ENCODE measurements around the gene ZNF592. TPM values are rescaled to one million over a fixed set of nuclear protein-coding genes. Genes with fewer than 3 reads are reported as not detected.

The ZNF592 gene
- total RNA-seq, 1 experiment from 2014 or later = 34.6 TPM

DNA sequence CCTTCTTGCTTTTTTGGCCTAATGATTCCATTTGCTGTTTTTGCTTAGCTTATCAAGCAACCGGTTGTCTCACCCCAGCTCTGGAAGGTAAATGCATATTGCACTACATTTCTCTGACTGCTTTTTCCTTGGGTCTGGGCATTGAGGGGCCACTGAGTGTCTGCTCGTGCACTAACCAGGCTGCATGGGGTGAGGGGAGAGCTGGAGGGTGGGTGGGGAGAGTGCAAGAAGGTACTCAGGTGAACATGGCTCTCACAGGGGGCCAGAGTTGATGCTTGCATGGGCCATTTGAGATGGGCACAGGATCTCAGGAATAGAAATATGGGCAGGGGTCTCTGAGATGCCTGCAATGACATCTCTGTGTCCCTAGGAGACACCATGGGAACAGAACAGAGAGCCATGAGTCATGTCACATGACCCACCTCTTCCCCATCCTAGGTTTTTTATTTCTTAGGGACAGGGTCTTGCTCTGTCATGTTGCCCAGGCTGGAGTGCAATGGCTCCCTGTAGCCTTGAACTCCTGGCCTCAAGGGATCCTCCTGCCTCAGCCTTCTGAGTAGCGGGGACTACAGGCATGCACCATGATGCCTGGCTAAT lies 75.0 kb downstream of the ZNF592 start:
- H3K4ac ChIP-seq (ENCODE audit: low read depth, low read length) = no peak overlapping the region
- no peak overlapping the region for H3K4me3 Mint-ChIP-seq
- H3K23me2 ChIP-seq (ENCODE audit: insufficient read length, low read depth, low read length, poor library complexity, severe bottlenecking) = no peaks in the 10 kb centered on the region
- no peaks in the 10 kb centered on the region for H3K9me3 Mint-ChIP-seq
- no peak overlapping the region for H3K14ac ChIP-seq (ENCODE audit: insufficient read depth, low read length)
- H2BK120ac ChIP-seq (ENCODE audit: low read depth, low read length, poor library complexity, severe bottlenecking) = no peak overlapping the region
- H3K4me1 ChIP-seq (ENCODE audit: insufficient read depth, low read length) = peaks cover 2% of the 10 kb centered on the region; the same call in 1 of the 2 replicates
- H3K27me3 Mint-ChIP-seq (ENCODE audit: low read depth) = no peaks in the 10 kb centered on the region
- H4K8ac ChIP-seq (replicated peaks; ENCODE audit: insufficient read length, low read depth, low read length) = no peak overlapping the region
- no peak overlapping the region for H3K23ac ChIP-seq (ENCODE audit: insufficient read length, low read depth, low read length)
- no peaks in the 10 kb centered on the region for H3K27me3 ChIP-seq (ENCODE audit: insufficient read depth, low read length)
- H3K79me2 ChIP-seq (ENCODE audit: insufficient read depth, low read length) = no peaks in the 10 kb centered on the region
- no CpG with 5 or more reads among the region's 3 CpGs for WGBS (ENCODE audit: extremely low coverage, insufficient read length, low lambda C conversion rate)
- H3K27ac Mint-ChIP-seq = no peak overlapping the region
- H3K36me3 Mint-ChIP-seq (ENCODE audit: insufficient read depth in 1 of 3, low read depth in 3 of 3) = peaks cover 0 to 23% (median 2%) of the 10 kb centered on the region in 3 experiments; a peak in 3 of 7 replicates
- H3K79me1 ChIP-seq (ENCODE audit: insufficient read depth, low read depth, low read length, poor library complexity, severe bottlenecking) = no peaks in the 10 kb centered on the region
- H4K91ac ChIP-seq (ENCODE audit: insufficient read length, low read depth, low read length) = no peak overlapping the region
- H2AFZ ChIP-seq (ENCODE audit: low read length) = no peak overlapping the region
- H3K9me3 ChIP-seq (ENCODE audit: control insufficient read depth, low read depth, low read length) = no peaks in the 10 kb centered on the region
- H4K5ac ChIP-seq (ENCODE audit: insufficient read length, low read depth, low read length) = no peak overlapping the region
- H2BK5ac ChIP-seq (ENCODE audit: insufficient read length, low read length) = no peak overlapping the region
- DNase-seq = no peak
- no peak overlapping the region for H3K18ac ChIP-seq (ENCODE audit: insufficient read length, low read depth, low read length)
- H3T11ph ChIP-seq (ENCODE audit: low read length) = no peak overlapping the region
- H3K56ac ChIP-seq (ENCODE audit: insufficient read length, low read depth, low read length) = no peak overlapping the region
- no peak overlapping the region for H3K4me2 ChIP-seq (ENCODE audit: insufficient read depth, insufficient read length, low read length)
- no peak overlapping the region for H2BK12ac ChIP-seq (ENCODE audit: insufficient read length, low read depth, low read length)
- no peak overlapping the region for H2AK5ac ChIP-seq (ENCODE audit: insufficient read length, low read length)
- TF ChIP-seq, protein P1, sequence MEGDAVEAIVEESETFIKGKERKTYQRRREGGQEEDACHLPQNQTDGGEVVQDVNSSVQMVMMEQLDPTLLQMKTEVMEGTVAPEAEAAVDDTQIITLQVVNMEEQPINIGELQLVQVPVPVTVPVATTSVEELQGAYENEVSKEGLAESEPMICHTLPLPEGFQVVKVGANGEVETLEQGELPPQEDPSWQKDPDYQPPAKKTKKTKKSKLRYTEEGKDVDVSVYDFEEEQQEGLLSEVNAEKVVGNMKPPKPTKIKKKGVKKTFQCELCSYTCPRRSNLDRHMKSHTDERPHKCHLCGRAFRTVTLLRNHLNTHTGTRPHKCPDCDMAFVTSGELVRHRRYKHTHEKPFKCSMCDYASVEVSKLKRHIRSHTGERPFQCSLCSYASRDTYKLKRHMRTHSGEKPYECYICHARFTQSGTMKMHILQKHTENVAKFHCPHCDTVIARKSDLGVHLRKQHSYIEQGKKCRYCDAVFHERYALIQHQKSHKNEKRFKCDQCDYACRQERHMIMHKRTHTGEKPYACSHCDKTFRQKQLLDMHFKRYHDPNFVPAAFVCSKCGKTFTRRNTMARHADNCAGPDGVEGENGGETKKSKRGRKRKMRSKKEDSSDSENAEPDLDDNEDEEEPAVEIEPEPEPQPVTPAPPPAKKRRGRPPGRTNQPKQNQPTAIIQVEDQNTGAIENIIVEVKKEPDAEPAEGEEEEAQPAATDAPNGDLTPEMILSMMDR (conservative IDR thresholded peaks at IDR 0.05) = no peak
- no peaks in the 10 kb centered on the region for H4K20me1 ChIP-seq (ENCODE audit: control insufficient read depth, insufficient read depth, insufficient read length)
- H2BK20ac ChIP-seq (ENCODE audit: low read depth, low read length, poor library complexity, severe bottlenecking) = no peak overlapping the region
- H3K27ac ChIP-seq (ENCODE audit: insufficient read length, low read depth, low read length) = no peak overlapping the region
- no peak overlapping the region for H2BK15ac ChIP-seq (ENCODE audit: low read depth, low read length)
- peaks cover 42 to 48% of the 10 kb centered on the region in 2 experiments for H3K4me1 Mint-ChIP-seq
- no peak overlapping the region for H3K9ac ChIP-seq (ENCODE audit: extremely low read depth, insufficient read length, low read length)

All from H9 (cell line).